Activated CD8-positive, alpha-beta memory T cell treated with anti-CD3 and anti-CD28 coated beads for 48 hours (primary cell): Measurements from ENCODE around the gene PTX3.

Source experiments
- DNase-seq, 3 experiments: peaks; one replicate each; pipeline ENCODE4 v3.0.0-alpha.2; 2020; ENCODE audit warnings: low read depth in 2 of 3, low spot score in 2 of 3

The PTX3 gene

GRCh38 chr3:157471064-157471463, 34.4 kb downstream of the PTX3 start:
- no peak for DNase-seq

DNA sequence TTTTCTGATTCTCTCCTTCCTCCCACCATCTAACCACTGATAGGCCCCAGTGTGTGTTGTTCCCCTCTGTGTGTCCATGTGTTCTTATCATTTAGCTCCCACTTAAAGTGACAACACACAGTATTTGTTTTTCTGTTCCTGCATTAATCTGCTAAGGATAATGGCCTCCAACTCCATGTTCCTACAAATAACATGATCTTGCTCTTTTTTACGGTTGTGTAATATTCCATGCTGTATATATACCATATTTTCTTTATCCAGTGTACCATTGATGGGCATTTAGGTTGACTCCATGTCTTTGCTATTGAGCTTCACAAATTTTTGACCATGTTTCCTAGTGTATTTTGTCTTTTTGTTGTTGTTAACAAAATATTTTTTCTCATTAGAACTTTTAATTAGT, 36.0 kb downstream of the PTX3 start:
- no peak for DNase-seq

- no peak for DNase-seq
These were observed 39.3 kb downstream of the PTX3 start for GRCh38 chr3:157475921-157476414.

- no peak for DNase-seq
These were observed 40.8 kb downstream of the PTX3 start for GRCh38 chr3:157477441-157477840.

DNA sequence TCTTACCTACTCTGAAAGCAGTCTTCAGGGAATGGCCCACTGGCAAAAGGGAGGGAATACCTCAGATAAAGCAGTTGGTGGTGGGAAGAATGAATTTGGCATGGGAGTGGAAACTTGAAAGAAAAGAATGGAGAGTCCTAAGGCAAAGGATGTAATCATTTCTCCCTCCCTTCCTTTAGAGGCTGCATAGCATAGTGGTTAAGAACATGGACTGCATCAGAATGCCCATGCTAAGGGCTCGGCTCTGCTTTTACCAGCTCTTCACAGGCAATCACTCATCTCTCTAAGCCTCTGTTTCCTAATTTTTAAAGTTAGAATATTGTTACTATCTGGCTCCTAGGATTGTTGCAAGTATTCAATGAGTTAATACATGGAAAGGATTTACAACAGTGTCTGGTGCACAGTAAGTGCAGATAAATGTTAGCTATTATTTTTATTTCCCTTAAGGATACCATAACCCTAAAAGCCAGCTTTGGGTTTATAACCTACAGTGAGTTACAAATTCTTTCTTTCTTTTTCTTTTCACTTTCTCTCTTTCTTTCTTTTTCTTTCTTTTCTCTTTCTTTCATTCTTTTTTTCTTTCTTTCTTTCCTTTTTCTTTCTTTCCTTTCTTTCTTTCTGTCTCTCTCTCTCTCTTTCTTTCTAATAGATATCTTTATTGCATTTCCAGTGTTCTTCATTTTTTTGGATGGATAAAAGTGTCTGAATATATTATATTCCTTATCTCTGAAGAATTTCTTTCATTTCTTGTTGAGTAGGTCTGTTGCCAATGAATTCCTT, 43.0 kb downstream of the PTX3 start:
- no peak for DNase-seq

- DNase-seq, result no peak
These were observed 50.7 kb downstream of the PTX3 start for GRCh38 chr3:157487339-157487738.

GRCh38 chr3:157488144-157488543, 51.5 kb downstream of the PTX3 start:
- DNase-seq, result no peak

DNA sequence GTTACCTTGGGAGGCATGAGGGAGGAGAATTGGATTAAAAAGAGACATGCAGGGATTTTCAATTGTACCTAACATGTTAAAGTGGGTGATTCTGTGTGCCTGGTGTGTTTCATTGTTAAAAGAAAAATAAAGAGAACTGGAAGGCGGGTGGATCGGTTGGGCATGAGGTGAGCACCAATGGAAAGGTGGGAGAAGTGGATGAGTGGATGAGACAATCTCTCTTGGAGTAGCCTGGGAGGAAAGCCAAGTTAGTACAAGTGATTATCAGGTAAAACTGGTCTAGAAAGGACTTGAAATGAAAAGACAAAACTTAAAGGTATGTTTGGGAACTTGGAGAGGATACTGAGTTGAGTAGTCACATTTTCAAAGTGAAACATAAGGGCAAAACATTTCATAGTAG, 54.5 kb downstream of the PTX3 start:
- no peak for DNase-seq
